Measurements from ENCODE around the gene LRRC8E.

DNA sequence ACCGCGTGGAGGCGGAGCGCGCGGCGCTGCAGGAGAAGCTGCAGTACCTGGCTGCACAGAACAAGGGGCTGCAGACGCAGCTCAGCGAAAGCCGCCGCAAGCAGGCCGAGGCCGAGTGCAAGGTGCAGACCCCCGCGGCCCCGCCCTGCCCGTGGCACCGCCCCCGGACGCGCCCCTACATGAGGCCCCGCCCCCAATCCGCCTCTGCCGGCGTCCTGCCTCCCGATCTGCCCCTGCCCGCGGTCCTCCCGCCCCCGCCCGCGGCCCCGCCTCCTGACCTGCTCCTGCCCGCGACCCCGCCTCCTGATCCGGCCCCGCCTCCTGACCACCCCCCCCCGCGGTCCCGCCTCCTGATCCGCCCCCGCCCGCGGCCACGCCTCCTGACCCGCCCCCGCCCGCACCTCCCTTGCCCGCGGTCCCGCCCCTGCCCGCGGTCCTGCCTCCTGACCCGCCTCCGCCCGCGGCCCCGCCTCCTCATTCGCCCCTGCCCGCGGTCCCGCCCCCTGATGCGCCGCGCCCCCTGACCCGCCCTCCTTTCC lies 25.8 kb upstream of the LRRC8E start:
- TF ChIP-seq, protein P1, sequence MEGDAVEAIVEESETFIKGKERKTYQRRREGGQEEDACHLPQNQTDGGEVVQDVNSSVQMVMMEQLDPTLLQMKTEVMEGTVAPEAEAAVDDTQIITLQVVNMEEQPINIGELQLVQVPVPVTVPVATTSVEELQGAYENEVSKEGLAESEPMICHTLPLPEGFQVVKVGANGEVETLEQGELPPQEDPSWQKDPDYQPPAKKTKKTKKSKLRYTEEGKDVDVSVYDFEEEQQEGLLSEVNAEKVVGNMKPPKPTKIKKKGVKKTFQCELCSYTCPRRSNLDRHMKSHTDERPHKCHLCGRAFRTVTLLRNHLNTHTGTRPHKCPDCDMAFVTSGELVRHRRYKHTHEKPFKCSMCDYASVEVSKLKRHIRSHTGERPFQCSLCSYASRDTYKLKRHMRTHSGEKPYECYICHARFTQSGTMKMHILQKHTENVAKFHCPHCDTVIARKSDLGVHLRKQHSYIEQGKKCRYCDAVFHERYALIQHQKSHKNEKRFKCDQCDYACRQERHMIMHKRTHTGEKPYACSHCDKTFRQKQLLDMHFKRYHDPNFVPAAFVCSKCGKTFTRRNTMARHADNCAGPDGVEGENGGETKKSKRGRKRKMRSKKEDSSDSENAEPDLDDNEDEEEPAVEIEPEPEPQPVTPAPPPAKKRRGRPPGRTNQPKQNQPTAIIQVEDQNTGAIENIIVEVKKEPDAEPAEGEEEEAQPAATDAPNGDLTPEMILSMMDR (IDR thresholded peaks at IDR 0.05), result no peak
- TF ChIP-seq EP300 (IDR thresholded peaks at IDR 0.05), result no peak

Measured in sigmoid colon (tissue), 4 donors.